GM19351 (cell line): Measurements from ENCODE around the gene STAT1.

Experiments
- ATAC-seq: cut with Tn5 transposase; IDR thresholded peaks from one replicate; pipeline ENCODE4 v1.9.1; 2021; ENCODE audit warnings: mild to moderate bottlenecking, moderate library complexity; ENCODE audit not compliant: unreplicated experiment

Gene STAT1

DNA sequence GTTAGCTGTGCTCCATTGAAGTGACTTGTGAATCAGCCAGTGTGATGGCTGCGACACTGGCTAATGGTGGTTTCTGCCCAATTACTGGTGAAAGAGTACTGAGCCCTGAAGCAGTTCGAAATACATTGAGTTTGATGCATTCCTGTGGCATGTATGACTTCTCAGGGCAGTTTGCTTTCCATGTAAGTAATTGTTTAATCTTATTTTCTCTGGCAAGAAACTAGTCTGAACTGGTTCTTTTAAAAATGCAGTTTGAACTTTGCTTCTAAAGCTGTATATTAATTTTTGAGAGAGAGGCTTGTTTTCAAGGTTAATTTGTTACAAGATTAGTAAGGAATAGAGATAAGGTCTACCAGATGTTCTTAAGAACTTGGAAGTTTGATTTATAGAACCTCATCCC is 86.7 kb downstream of the STAT1 start:
- no peak for ATAC-seq

- ATAC-seq = no peak
These were observed 91.6 kb downstream of the STAT1 start for GRCh38 chr2:190922376-190922775.

DNA sequence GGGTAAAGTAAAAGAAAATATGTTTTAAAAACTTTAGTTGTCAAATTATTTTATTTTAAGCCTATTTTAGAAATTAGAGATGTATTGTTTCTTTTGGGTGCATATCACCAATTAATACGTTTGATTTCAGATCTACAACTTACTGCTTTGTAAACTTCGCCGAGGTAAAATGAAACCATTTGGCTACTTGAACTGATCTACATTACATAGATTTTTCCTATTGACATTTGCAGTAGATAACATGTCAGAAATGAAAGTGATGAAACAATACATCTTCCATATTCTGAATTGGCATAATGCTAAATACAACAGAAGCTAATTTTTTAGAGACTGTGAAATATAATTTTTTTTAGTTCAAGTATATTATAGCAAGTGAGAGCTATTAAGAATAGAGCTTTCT is 93.9 kb downstream of the STAT1 start:
- ATAC-seq = no peak
